Activated B cell treated with CpG ODN at 0.5 μM for 24 hours (primary cell): ENCODE data around the gene TAGLN2. TPM values are rescaled to one million over a fixed set of nuclear protein-coding genes. Genes with fewer than 3 reads are reported as not detected.
A peak's percentile ranks its signal among the peaks of the same experiment; 100 is the strongest.

ENCODE experiments used
- ATAC-seq: fragments of 200-7000 bp; cut with Tn5 transposase; one replicate; pipeline ENCODE4 v1.10.0; 2021; ENCODE audit warnings: low read depth, mild to moderate bottlenecking, moderate library complexity
- CTCF ChIA-PET: fragments of 350-600 bp; sonication (Branson Sonifier 250); formaldehyde crosslinking; loops from one replicate; lab custom pipeline; 2021; ENCODE audit warnings: antibody characterized with exemption; lab: Charles Lee
- POLR2A ChIA-PET: fragments of 350-600 bp; sonication (Branson Sonifier 250); formaldehyde crosslinking; loops from one replicate; lab custom pipeline; 2021; ENCODE audit warnings: antibody characterized with exemption; lab: Charles Lee
- DNase-seq: peaks from one replicate; pipeline ENCODE4 v3.0.0; 2022
- H3K27ac Mint-ChIP-seq: one replicate; pipeline ENCODE4 v1.8.0; 2020; ENCODE audit warnings: mixed read lengths
- H3K27me3 Mint-ChIP-seq: one replicate; pipeline ENCODE4 v1.8.0; 2021; ENCODE audit warnings: mixed read lengths
- H3K36me3 Mint-ChIP-seq: one replicate; pipeline ENCODE4 v1.8.0; 2021; ENCODE audit warnings: low read depth, mixed read lengths
- H3K4me1 Mint-ChIP-seq: one replicate; pipeline ENCODE4 v1.8.0; 2021; ENCODE audit warnings: mixed read lengths
- H3K4me3 Mint-ChIP-seq: one replicate; pipeline ENCODE4 v1.8.0; 2020; ENCODE audit warnings: mild to moderate bottlenecking, mixed read lengths
- H3K9me3 Mint-ChIP-seq: one replicate; pipeline ENCODE4 v1.8.0; 2020; ENCODE audit warnings: mixed read lengths
- intact Hi-C: fragments of 100-400 bp; cut with micrococcal nuclease; formaldehyde crosslinking; loops from one replicate; pipeline ENCODE4 v1.15.1; 2024
- total RNA-seq: library from RNA; stranded (reverse); gene quantifications from 2 replicates; pipeline ENCODE4 v1.2.3, GENCODE V29; 2022
- TF ChIP-seq, protein P1 (sequence below): fragments of 200-600 bp; IDR thresholded peaks from one replicate; pipeline ENCODE4 v1.8.0; 2022; ENCODE audit warnings: antibody characterized with exemption, mild to moderate bottlenecking

Gene TAGLN2
- total RNA-seq, 1 donor from 2014 or later, result 327 TPM

DNA sequence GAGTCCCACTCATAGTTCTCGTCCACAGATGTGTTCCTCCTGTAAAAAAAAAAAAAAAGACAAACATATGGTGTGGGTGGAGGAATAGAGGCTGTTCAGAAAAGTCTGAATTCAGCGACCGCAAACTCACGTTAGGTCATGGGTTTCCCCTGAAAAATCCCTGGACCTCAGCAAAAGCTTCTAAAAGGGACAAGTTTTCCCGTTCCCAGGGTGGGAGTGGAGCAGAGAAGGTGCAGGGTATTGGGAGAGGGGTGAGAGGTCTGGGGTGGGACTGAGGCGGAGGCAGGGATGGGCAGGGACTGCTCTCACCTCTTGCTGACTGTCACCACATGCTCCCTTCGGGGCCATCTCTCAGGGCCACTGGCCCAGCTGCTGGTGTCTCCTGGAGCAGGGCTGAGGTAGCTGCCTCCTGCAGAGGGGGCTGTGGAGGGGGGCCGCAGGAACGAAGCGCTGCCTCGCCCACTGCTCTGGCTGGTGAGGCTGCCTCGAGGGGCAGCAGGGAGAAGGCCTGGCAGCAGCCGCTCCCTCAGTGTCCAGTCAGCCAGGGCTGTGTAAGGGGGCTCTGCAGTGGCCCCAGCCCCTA lies 2.6 kb upstream of the TAGLN2 start:
- no peak overlapping the region for H3K27ac Mint-ChIP-seq
- DNase-seq, result no peak
- H3K4me1 Mint-ChIP-seq, result peaks cover 30% of the 10 kb centered on the region
- no peaks in the 10 kb centered on the region for H3K9me3 Mint-ChIP-seq
- POLR2A ChIA-PET, result no interaction called here
- TF ChIP-seq, protein P1, sequence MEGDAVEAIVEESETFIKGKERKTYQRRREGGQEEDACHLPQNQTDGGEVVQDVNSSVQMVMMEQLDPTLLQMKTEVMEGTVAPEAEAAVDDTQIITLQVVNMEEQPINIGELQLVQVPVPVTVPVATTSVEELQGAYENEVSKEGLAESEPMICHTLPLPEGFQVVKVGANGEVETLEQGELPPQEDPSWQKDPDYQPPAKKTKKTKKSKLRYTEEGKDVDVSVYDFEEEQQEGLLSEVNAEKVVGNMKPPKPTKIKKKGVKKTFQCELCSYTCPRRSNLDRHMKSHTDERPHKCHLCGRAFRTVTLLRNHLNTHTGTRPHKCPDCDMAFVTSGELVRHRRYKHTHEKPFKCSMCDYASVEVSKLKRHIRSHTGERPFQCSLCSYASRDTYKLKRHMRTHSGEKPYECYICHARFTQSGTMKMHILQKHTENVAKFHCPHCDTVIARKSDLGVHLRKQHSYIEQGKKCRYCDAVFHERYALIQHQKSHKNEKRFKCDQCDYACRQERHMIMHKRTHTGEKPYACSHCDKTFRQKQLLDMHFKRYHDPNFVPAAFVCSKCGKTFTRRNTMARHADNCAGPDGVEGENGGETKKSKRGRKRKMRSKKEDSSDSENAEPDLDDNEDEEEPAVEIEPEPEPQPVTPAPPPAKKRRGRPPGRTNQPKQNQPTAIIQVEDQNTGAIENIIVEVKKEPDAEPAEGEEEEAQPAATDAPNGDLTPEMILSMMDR, result no peak
- CTCF ChIA-PET, result interaction anchor here (3.1 kb wide), 1 partner anchor 79 kb away, joined by 15 read pairs; no protein-coding TSS in a partner anchor
- no peaks in the 10 kb centered on the region for H3K27me3 Mint-ChIP-seq
- ATAC-seq, result no peak
- peaks cover 17% of the 10 kb centered on the region for H3K36me3 Mint-ChIP-seq
- no peak overlapping the region for H3K4me3 Mint-ChIP-seq
- intact Hi-C loops, result loop anchor here (10.0 kb wide), 1 partner anchor 337 kb away; the partner anchor contains the start of gene DCAF8

- ATAC-seq, result no peak
- TF ChIP-seq, protein P1, result no peak
- no peak overlapping the region for H3K27ac Mint-ChIP-seq
- ChIA-PET POLR2A (no interaction called here), CTCF (interaction anchor here (3.1 to 6.4 kb wide), 2 partner anchors 36 to 79 kb away, joined by 15 to 52 read pairs; no protein-coding TSS in a partner anchor)
- intact Hi-C loops, result loop anchor here (10.0 kb wide), 1 partner anchor 337 kb away; the partner anchor contains the start of gene DCAF8
- peaks cover 37% of the 10 kb centered on the region for H3K4me1 Mint-ChIP-seq
- H3K4me3 Mint-ChIP-seq, result no peak overlapping the region
- no peaks in the 10 kb centered on the region for H3K9me3 Mint-ChIP-seq
- peaks cover 17% of the 10 kb centered on the region for H3K36me3 Mint-ChIP-seq
- DNase-seq, result no peak
- no peaks in the 10 kb centered on the region for H3K27me3 Mint-ChIP-seq
Observed at GRCh38 chr1:159927211-159927848, 2.0 kb upstream of the TAGLN2 start.

- TF ChIP-seq, protein P1, result no peak
- Mint-ChIP-seq H3K36me3 (peaks cover 24% of the 10 kb centered on the region), H3K4me1 (peaks cover 51% of the 10 kb centered on the region), H3K27ac (peak overlapping the region; percentile 99), H3K27me3 (no peaks in the 10 kb centered on the region), H3K9me3 (no peaks in the 10 kb centered on the region), H3K4me3 (peak overlapping the region; percentile 99)
- ATAC-seq (no peak), DNase-seq (no peak)
- POLR2A ChIA-PET, result interaction anchor here (0.6 to 2.9 kb wide), 11 partner anchors 8 to 858 kb away, joined by 3 to 16 read pairs (median 4); partner anchors contain the start of genes AIM2, IGSF8 and IGSF9
- CTCF ChIA-PET, result interaction anchor here (0.8 to 6.4 kb wide), 3 partner anchors 10 to 81 kb away, joined by 3 to 52 read pairs (median 15); no protein-coding TSS in a partner anchor
- intact Hi-C loops, result loop anchor here (1.0 to 10.0 kb wide), 2 partner anchors 34 to 339 kb away; partner anchors contain the start of gene DCAF8
Observed at GRCh38 chr1:159925719-159926078, 392 bp upstream of the TAGLN2 start.

GRCh38 chr1:159924025-159924790 lies 1.1 kb downstream of the TAGLN2 start:
- Mint-ChIP-seq H3K27ac (peak overlapping the region; percentile 99), H3K9me3 (no peaks in the 10 kb centered on the region), H3K36me3 (peaks cover 39% of the 10 kb centered on the region), H3K4me1 (peaks cover 65% of the 10 kb centered on the region), H3K4me3 (peak overlapping the region; percentile 99), H3K27me3 (no peaks in the 10 kb centered on the region)
- intact Hi-C loops, result loop anchor here (5.0 to 10.0 kb wide), 4 partner anchors 83 to 341 kb away; partner anchors contain the start of genes DCAF8 and IGSF8
- TF ChIP-seq, protein P1, result no peak
- ATAC-seq, result peak; percentile 11
- POLR2A ChIA-PET, result interaction anchor here (0.6 to 2.9 kb wide), 14 partner anchors 9 to 972 kb away, joined by 3 to 20 read pairs (median 4); partner anchors contain the start of genes AIM2, DUSP23, IGSF9 and KCNJ10
- CTCF ChIA-PET, result interaction anchor here (1.9 to 6.4 kb wide), 3 partner anchors 12 to 83 kb away, joined by 5 to 52 read pairs (median 9); no protein-coding TSS in a partner anchor
- DNase-seq, result peak; percentile 71
